MM.1S (cell line): ENCODE measurements around the gene TMEM212.

Experiments used
- EZH2 ChIP-seq: fragments of 300-600 bp; sonication (generic); optimal IDR thresholded peaks from 2 replicates; pipeline ENCODE3; 2017; ENCODE audit warnings: low read depth, mild to moderate bottlenecking, antibody characterized with exemption, low read length, mixed read lengths
- EZH2phosphoT487 ChIP-seq: fragments of 300-600 bp; sonication (generic); IDR thresholded peaks from 2 replicates; pipeline ENCODE4 v1.6.1; 2018; ENCODE audit warnings: antibody characterized with exemption, low read length
- TF ChIP-seq, protein P1 (sequence below): fragments of 300-600 bp; sonication (generic); IDR thresholded peaks from 2 replicates; pipeline ENCODE4 v1.5.1; 2016; ENCODE audit warnings: antibody characterized with exemption, low read length, mixed read lengths

DNA sequence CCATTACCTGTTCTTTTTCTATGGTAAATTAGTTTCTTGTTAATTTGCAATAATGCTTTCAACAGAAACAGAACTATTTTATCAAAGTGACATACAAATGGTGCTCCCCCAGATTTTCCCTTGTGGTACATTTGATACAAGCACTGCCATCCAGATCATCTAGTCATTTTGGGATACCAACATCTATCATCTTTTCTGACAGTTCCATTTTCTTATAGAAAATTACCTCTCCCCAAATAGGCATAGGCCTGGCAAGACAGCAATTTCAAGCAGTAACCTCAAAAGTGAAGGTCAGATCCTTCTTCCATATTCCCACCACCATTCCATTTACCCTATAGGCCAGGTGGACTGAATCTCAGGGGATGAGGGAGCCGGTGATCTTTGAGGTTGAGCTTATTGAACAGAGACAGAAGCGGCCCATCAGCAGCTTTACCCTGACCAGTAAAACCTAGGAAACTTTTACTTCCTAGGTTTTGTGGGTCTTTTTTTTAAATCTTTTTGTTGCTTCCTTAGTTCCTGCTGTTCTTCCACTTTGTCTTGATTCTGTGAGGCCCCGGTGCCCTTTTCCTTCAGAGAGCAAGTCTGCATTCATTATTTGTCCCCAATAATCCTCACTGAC lies 29.8 kb upstream of the TMEM212 start:
- TF ChIP-seq, protein P1, sequence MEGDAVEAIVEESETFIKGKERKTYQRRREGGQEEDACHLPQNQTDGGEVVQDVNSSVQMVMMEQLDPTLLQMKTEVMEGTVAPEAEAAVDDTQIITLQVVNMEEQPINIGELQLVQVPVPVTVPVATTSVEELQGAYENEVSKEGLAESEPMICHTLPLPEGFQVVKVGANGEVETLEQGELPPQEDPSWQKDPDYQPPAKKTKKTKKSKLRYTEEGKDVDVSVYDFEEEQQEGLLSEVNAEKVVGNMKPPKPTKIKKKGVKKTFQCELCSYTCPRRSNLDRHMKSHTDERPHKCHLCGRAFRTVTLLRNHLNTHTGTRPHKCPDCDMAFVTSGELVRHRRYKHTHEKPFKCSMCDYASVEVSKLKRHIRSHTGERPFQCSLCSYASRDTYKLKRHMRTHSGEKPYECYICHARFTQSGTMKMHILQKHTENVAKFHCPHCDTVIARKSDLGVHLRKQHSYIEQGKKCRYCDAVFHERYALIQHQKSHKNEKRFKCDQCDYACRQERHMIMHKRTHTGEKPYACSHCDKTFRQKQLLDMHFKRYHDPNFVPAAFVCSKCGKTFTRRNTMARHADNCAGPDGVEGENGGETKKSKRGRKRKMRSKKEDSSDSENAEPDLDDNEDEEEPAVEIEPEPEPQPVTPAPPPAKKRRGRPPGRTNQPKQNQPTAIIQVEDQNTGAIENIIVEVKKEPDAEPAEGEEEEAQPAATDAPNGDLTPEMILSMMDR = no peak
- TF ChIP-seq EZH2 (no peak), EZH2phosphoT487 (no peak)
